Liver (tissue), 9 donors: ENCODE measurements around the gene PDYN. TPM values are rescaled to one million over a fixed set of nuclear protein-coding genes. Genes with fewer than 3 reads are reported as not detected.

ENCODE experiments used
- DNase-seq: peaks from one replicate; pipeline ENCODE4 v3.0.0-alpha.2; 2017; ENCODE audit warnings: low spot score
- H3K27ac ChIP-seq, 2 donors: one replicate each; pipeline ENCODE4 v1.7.0; 2013; ENCODE audit warnings: inconsistent platforms in 2 of 2, low read length in 2 of 2, control low read depth in 1 of 2, low read depth in 1 of 2, mild to moderate bottlenecking in 1 of 2
- H3K27me3 ChIP-seq, 4 donors: one replicate each; pipeline versions ENCODE4 v1.6.1 to v1.7.0; 2013; ENCODE audit warnings: low read length in 3 of 4, inconsistent platforms in 1 of 4, mild to moderate bottlenecking in 1 of 4, moderate library complexity in 1 of 4; ENCODE audit not compliant: control insufficient read depth in 4 of 4, insufficient read depth in 4 of 4
- H3K36me3 ChIP-seq, 4 donors: one replicate each; pipeline versions ENCODE4 v1.6.1 to v1.7.0; 2013; ENCODE audit warnings: low read length in 3 of 4, mild to moderate bottlenecking in 3 of 4, low read depth in 1 of 4, moderate library complexity in 1 of 4; ENCODE audit not compliant: control insufficient read depth in 4 of 4, insufficient read depth in 3 of 4
- H3K4me1 ChIP-seq, 4 donors: one replicate each; pipeline versions ENCODE4 v1.6.1 to v1.7.0; 2013; ENCODE audit warnings: low read length in 3 of 4, mild to moderate bottlenecking in 3 of 4, moderate library complexity in 1 of 4; ENCODE audit not compliant: control insufficient read depth in 4 of 4, insufficient read depth in 4 of 4
- H3K4me3 ChIP-seq, 3 donors: one replicate each; pipeline versions ENCODE4 v1.6.1 to v1.7.0; 2013; ENCODE audit warnings: low read length in 3 of 3, control low read depth in 1 of 3, low read depth in 1 of 3, mild to moderate bottlenecking in 1 of 3
- H3K9ac ChIP-seq, 2 donors: one replicate each; pipeline ENCODE4 v1.7.0; 2013; ENCODE audit warnings: low read length in 2 of 2, mild to moderate bottlenecking in 2 of 2, moderate library complexity in 2 of 2, control low read depth in 1 of 2, low read depth in 1 of 2
- H3K9me3 ChIP-seq, 4 donors: one replicate each; pipeline versions ENCODE4 v1.6.1 to v1.7.0; 2013; ENCODE audit warnings: low read length in 3 of 4; ENCODE audit not compliant: control insufficient read depth in 4 of 4
- ATF3 ChIP-seq: IDR thresholded peaks from 2 replicates; pipeline ENCODE4 v1.6.1; 2016; ENCODE audit warnings: antibody characterized with exemption
- CTCF ChIP-seq: fragments of 150-350 bp; IDR thresholded peaks from 2 replicates; pipeline ENCODE4 v1.5.1; 2017; ENCODE audit warnings: improper control_type of control experiment, low read depth, low read length; ENCODE audit not compliant: missing input control
- FOXA1 ChIP-seq: IDR thresholded peaks from 2 replicates; pipeline ENCODE4 v1.6.1; 2016; ENCODE audit warnings: antibody characterized with exemption
- FOXA2 ChIP-seq: IDR thresholded peaks from 2 replicates; pipeline ENCODE4 v1.6.1; 2016; ENCODE audit warnings: antibody characterized with exemption
- GABPA ChIP-seq, 2 donors: IDR thresholded peaks in 1 of 2; conservative IDR thresholded peaks in 1 of 2; 2 replicates each; pipeline ENCODE4 v1.6.1; 2016; ENCODE audit warnings: antibody characterized with exemption in 2 of 2, mild to moderate bottlenecking in 1 of 2, moderate library complexity in 1 of 2
- HNF4G ChIP-seq: IDR thresholded peaks from 2 replicates; pipeline ENCODE4 v1.6.1; 2016; ENCODE audit warnings: antibody characterized with exemption
- JUND ChIP-seq, 2 donors: IDR thresholded peaks; 2 replicates each; pipeline ENCODE4 v1.6.1; 2016; ENCODE audit warnings: antibody characterized with exemption in 2 of 2
- MAX ChIP-seq: IDR thresholded peaks from 2 replicates; pipeline ENCODE4 v1.6.1; 2016; ENCODE audit warnings: antibody characterized with exemption
- NR2F2 ChIP-seq: IDR thresholded peaks from 2 replicates; pipeline ENCODE4 v1.6.1; 2016; ENCODE audit warnings: antibody characterized with exemption
- RAD21 ChIP-seq, 2 donors: IDR thresholded peaks; 2 replicates each; pipeline ENCODE4 v1.6.1; 2016; ENCODE audit warnings: antibody characterized with exemption in 2 of 2, mild to moderate bottlenecking in 2 of 2
- REST ChIP-seq: IDR thresholded peaks from 2 replicates; pipeline ENCODE4 v1.6.1; 2016; ENCODE audit warnings: antibody characterized with exemption, mild to moderate bottlenecking
- RXRA ChIP-seq, 2 donors: IDR thresholded peaks; 2 replicates each; pipeline ENCODE4 v1.6.1; 2017 to 2018; ENCODE audit warnings: antibody characterized with exemption in 2 of 2, mild to moderate bottlenecking in 1 of 2
- SP1 ChIP-seq: IDR thresholded peaks from 2 replicates; pipeline ENCODE4 v1.6.1; 2018; ENCODE audit warnings: antibody characterized with exemption, mild to moderate bottlenecking
- TAF1 ChIP-seq: conservative IDR thresholded peaks from 2 replicates; pipeline ENCODE4 v1.6.1; 2016; ENCODE audit warnings: antibody characterized with exemption, mild to moderate bottlenecking
- YY1 ChIP-seq: IDR thresholded peaks from 2 replicates; pipeline ENCODE4 v1.6.1; 2016; ENCODE audit warnings: antibody characterized with exemption, mild to moderate bottlenecking
- WGBS: extraction: QIAGEN DNeasy Blood & Tissue Kit; methylation state at CpG from one replicate; pipeline ENCODE4 v1.1.7; 2013; 5-methylcytosine and 5-hydroxymethylcytosine counted together
- polyA plus RNA-seq, 2 donors: library from polyadenylated mRNA; stranded (reverse) in 1 of 2; unstranded in 1 of 2; fragments of 200-250 nt in 1 of 2; fragments of >200 nt in 1 of 2; fragmentation: Nextera tagmentation in 1 of 2; extraction: Ambion mirVana in 1 of 2; gene quantifications; one replicate each; pipeline versions ENCODE4 v1.2.1 to v1.2.3, GENCODE V29; 2013 to 2015
- total RNA-seq, 2 donors: library from RNA; depleted of rRNA; stranded (reverse); fragments of >200 nt; gene quantifications; one replicate each; pipeline ENCODE4 v1.2.3, GENCODE V29; 2014
- donor health status: healthy.
- donor health status: healthy.
- donor health status: healthy.
- donor health status: healthy.
- donor health status: healthy.

Gene PDYN
- total and polyA plus RNA-seq, 4 donors, result not detected

GRCh38 chr20:1950836-1951235 lies 43.0 kb downstream of the PDYN start:
- peaks cover 0 to 14% (median 13%) of the 10 kb centered on the region in 4 donors for H3K4me1 ChIP-seq
- no peak for DNase-seq
- no peak overlapping the region for H3K9ac ChIP-seq
- H3K36me3 ChIP-seq, result no peaks in the 10 kb centered on the region
- no peak for TF ChIP-seq TAF1
- no peak for TF ChIP-seq MAX
- no peak for TF ChIP-seq JUND (IDR thresholded peaks at IDR 0.05)
- no peak for TF ChIP-seq REST
- no peak for TF ChIP-seq FOXA1
- TF ChIP-seq YY1, result no peak
- TF ChIP-seq HNF4G, result no peak
- TF ChIP-seq CTCF, result no peak
- no peak for TF ChIP-seq SP1
- no peak for TF ChIP-seq NR2F2
- no peak for TF ChIP-seq ATF3
- no peak for TF ChIP-seq RXRA (IDR thresholded peaks at IDR 0.05)
- no peak for TF ChIP-seq GABPA (IDR thresholded peaks at IDR 0.05 in 1 of 2, conservative IDR thresholded peaks at IDR 0.05 in 1 of 2)
- no peak for TF ChIP-seq FOXA2
- TF ChIP-seq RAD21 (IDR thresholded peaks at IDR 0.05), result no peak
- H3K4me3 ChIP-seq, result no peak overlapping the region
- no peaks in the 10 kb centered on the region for H3K9me3 ChIP-seq
- H3K27me3 ChIP-seq, result no peaks in the 10 kb centered on the region
- WGBS, result 96% methylated on average over 7 of the region's 7 CpGs
- no peak overlapping the region for H3K27ac ChIP-seq

GRCh38 chr20:1949347-1950100 lies 44.3 kb downstream of the PDYN start:
- Histone ChIP-seq H3K27ac (no peak overlapping the region), H3K9me3 (no peaks in the 10 kb centered on the region), H3K9ac (no peak overlapping the region), H3K4me3 (no peak overlapping the region), H3K36me3 (no peaks in the 10 kb centered on the region), H3K27me3 (no peaks in the 10 kb centered on the region), H3K4me1 (peaks cover 8 to 26% (median 23%) of the 10 kb centered on the region in 4 donors)
- peak; percentile 19 for TF ChIP-seq NR2F2
- TF ChIP-seq HNF4G, result no peak
- DNase-seq, result no peak
- 82% methylated on average over 2 of the region's 2 CpGs for WGBS
